ENCODE results near the gene HDC. TPM values are rescaled to one million over a fixed set of nuclear protein-coding genes. Genes with fewer than 3 reads are reported as not detected.

HDC gene
- total and polyA plus RNA-seq, 8 donors, result 0.64 to 4.6 (median 1.6) TPM

DNA sequence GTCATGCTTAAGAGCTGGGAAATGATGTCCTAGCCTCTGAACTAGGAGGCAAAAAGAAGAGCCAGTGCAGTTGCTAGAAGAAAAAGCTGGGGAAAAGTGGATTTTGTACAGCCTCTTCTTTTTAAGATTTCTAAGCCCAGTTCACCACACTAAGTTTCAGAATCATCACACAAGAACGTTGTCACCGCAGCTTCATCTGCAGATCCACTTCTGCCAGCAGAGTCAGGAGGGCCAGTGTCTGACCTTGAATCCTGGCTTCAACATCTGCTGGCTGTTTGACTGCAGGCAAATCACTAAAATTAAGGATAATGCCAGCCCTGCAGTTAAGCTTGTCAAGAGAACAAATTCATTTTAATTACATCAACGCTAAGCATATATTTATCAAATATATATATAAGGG lies 36.2 kb downstream of the HDC start:
- no peak for ATAC-seq

DNA sequence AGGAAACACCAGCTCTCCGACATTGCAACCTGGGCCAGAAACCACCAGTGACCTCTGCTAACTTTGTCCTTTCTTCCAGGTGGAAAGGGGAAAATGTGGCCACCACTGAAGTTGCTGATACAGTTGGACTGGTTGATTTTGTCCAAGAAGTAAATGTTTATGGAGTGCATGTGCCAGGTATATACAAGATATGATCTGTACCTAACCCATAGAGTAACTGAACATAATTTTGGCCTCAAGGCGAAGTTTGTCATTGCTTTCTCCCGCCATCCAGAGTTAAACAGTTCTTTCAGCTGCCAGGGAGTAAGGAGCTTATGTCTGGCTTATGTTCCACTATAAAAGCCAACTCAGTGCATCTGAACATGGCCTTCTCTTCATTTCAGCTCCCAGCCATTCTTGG lies 36.7 kb downstream of the HDC start:
- H3K4me3 ChIP-seq, result no peak overlapping the region
- TF ChIP-seq, protein P1, sequence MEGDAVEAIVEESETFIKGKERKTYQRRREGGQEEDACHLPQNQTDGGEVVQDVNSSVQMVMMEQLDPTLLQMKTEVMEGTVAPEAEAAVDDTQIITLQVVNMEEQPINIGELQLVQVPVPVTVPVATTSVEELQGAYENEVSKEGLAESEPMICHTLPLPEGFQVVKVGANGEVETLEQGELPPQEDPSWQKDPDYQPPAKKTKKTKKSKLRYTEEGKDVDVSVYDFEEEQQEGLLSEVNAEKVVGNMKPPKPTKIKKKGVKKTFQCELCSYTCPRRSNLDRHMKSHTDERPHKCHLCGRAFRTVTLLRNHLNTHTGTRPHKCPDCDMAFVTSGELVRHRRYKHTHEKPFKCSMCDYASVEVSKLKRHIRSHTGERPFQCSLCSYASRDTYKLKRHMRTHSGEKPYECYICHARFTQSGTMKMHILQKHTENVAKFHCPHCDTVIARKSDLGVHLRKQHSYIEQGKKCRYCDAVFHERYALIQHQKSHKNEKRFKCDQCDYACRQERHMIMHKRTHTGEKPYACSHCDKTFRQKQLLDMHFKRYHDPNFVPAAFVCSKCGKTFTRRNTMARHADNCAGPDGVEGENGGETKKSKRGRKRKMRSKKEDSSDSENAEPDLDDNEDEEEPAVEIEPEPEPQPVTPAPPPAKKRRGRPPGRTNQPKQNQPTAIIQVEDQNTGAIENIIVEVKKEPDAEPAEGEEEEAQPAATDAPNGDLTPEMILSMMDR (IDR thresholded peaks at IDR 0.05), result no peak

More for the DNA sequence above, 36.2 kb downstream of the HDC start:
- H3K9me3 ChIP-seq, result no peaks in the 10 kb centered on the region
- TF ChIP-seq, protein P1 (IDR thresholded peaks at IDR 0.05), result no peak
- H3K36me3 ChIP-seq, result no peaks in the 10 kb centered on the region
- H3K27ac ChIP-seq, result no peak overlapping the region
- no peak for DNase-seq
- no peaks in the 10 kb centered on the region for H3K27me3 ChIP-seq
- H3K4me1 ChIP-seq, result no peaks in the 10 kb centered on the region
- no peak overlapping the region for H3K4me3 ChIP-seq
- intact Hi-C loops (cut with DNase I), result no loop called here

GRCh38 chr15:50227076-50227475 lies 38.5 kb downstream of the HDC start:
- intact Hi-C loops (cut with DNase I), result no loop called here
- TF ChIP-seq, protein P1 (IDR thresholded peaks at IDR 0.05), result no peak

More for the DNA sequence above, 36.7 kb downstream of the HDC start:
- H3K27ac ChIP-seq, result no peak overlapping the region
- no peaks in the 10 kb centered on the region for H3K36me3 ChIP-seq
- ATAC-seq (no peak), DNase-seq (no peak)
- H3K9me3 ChIP-seq, result no peaks in the 10 kb centered on the region
- intact Hi-C loops (cut with DNase I), result no loop called here
- no peaks in the 10 kb centered on the region for H3K4me1 ChIP-seq
- no peaks in the 10 kb centered on the region for H3K27me3 ChIP-seq

DNA sequence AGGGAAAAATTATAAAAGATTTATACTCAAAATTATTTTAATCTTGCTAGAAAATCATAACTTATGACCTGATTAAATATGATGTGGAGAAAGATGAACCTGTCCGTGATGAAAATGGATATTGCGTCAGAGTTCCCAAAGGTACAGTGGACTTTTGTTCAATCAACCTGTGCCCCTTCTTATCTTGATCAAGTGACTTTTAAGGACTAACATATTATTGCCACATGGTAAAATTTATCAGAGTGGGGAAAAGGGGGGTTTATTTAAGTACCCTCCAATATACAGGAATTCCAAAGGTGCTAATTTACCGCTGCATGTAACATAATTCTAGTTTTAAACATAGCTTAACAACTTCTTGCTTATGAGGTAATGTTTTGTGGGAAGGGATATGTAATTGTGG lies 39.6 kb downstream of the HDC start:
- Histone ChIP-seq H3K27me3 (no peaks in the 10 kb centered on the region), H3K4me1 (no peaks in the 10 kb centered on the region), H3K4me3 (no peak overlapping the region), H3K36me3 (no peaks in the 10 kb centered on the region), H3K27ac (no peak overlapping the region), H3K9me3 (no peaks in the 10 kb centered on the region)
- no peak for ATAC-seq
- intact Hi-C loops (cut with DNase I), result no loop called here
- TF ChIP-seq, protein P1 (IDR thresholded peaks at IDR 0.05), result no peak
- DNase-seq, result no peak

More at GRCh38 chr15:50227076-50227475, 38.5 kb downstream of the HDC start:
- Histone ChIP-seq H3K36me3 (no peaks in the 10 kb centered on the region), H3K9me3 (no peaks in the 10 kb centered on the region), H3K27me3 (no peaks in the 10 kb centered on the region), H3K4me1 (no peaks in the 10 kb centered on the region), H3K27ac (no peak overlapping the region), H3K4me3 (no peak overlapping the region)
- DNase-seq (no peak), ATAC-seq (no peak)

DNA sequence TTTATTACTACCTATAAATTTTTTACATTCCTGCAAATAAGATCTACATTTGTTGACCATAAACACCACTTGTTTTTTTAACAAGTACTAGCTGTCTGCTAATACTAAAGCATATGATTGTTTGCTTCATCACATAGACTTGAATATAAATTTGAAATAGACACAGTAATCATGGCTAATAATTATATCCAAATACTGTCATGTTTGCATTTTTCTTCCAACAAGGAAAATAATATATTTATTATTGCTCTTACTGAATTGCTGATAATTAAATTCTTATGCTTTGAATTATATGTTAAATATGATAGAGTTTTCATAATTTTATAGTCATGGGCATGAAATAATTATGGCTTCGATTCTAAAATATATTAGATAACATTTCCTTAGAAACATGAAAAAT lies 40.5 kb downstream of the HDC start:
- Histone ChIP-seq H3K36me3 (no peaks in the 10 kb centered on the region), H3K27ac (no peak overlapping the region), H3K4me1 (no peaks in the 10 kb centered on the region), H3K9me3 (no peaks in the 10 kb centered on the region), H3K4me3 (no peak overlapping the region), H3K27me3 (no peaks in the 10 kb centered on the region)
- intact Hi-C loops (cut with DNase I), result no loop called here
- TF ChIP-seq, protein P1 (IDR thresholded peaks at IDR 0.05), result no peak
- ATAC-seq, result no peak
- DNase-seq, result no peak
